Heart right ventricle (tissue), 16 donors: Measurements from ENCODE around the gene NAXE. TPM values are rescaled to one million over a fixed set of nuclear protein-coding genes. Genes with fewer than 3 reads are reported as not detected.

Experiments used
- ATAC-seq, 8 donors: fragments of 200-7000 bp; cut with Tn5 transposase; one replicate each; pipeline ENCODE4 v1.9.1; 2020; ENCODE audit warnings: mild to moderate bottlenecking in 8 of 8, moderate library complexity in 8 of 8, moderate number of reproducible peaks in 1 of 8
- DNase-seq, 2 donors: peaks; one replicate each; pipeline ENCODE4 v3.0.0-alpha.2; 2020
- H3K27ac ChIP-seq, 10 donors: fragments of 200-600 bp; sonication (generic) in 2 of 10; one replicate each; pipeline versions ENCODE4 v1.5.0 to v1.8.0; 2020 to 2022; ENCODE audit warnings: mild to moderate bottlenecking in 3 of 10
- H3K27me3 ChIP-seq, 7 donors: fragments of 200-600 bp; one replicate each; pipeline ENCODE4 v1.8.0; 2021 to 2022; ENCODE audit warnings: mild to moderate bottlenecking in 2 of 7
- H3K36me3 ChIP-seq, 9 donors: fragments of 200-600 bp; sonication (generic) in 1 of 9; one replicate each; pipeline versions ENCODE4 v1.5.0 to v1.8.0; 2020 to 2022; ENCODE audit warnings: mild to moderate bottlenecking in 2 of 9
- H3K4me1 ChIP-seq, 9 donors: fragments of 200-600 bp; sonication (generic) in 1 of 9; one replicate each; pipeline versions ENCODE4 v1.5.0 to v1.8.0; 2020 to 2022; ENCODE audit warnings: mild to moderate bottlenecking in 4 of 9
- H3K4me3 ChIP-seq, 10 donors: fragments of 200-600 bp; sonication (generic) in 2 of 10; one replicate each; pipeline versions ENCODE4 v1.5.0 to v1.8.0; 2020 to 2022; ENCODE audit warnings: mild to moderate bottlenecking in 7 of 10, moderate library complexity in 2 of 10
- H3K9me3 ChIP-seq, 11 donors: fragments of 200-600 bp in 10 of 11; sonication (generic) in 2 of 11; one replicate each; pipeline versions ENCODE4 v1.5.0 to v1.8.0; 2013 to 2022; ENCODE audit warnings: mild to moderate bottlenecking in 2 of 11, control low read depth in 1 of 11, moderate library complexity in 1 of 11
- WGBS, 2 donors: extraction: QIAGEN DNeasy Blood & Tissue Kit; methylation state at CpG; one replicate each; pipeline ENCODE4 v1.1.7; 2013; ENCODE audit warnings: inconsistent platforms in 1 of 2; 5-methylcytosine and 5-hydroxymethylcytosine counted together
- intact Hi-C, 10 donors: fragments of 100-400 bp; cut with DNase I; formaldehyde crosslinking; loops; one replicate each; pipeline versions ENCODE4 v1.11.1 to v1.14.2; 2022
- polyA plus RNA-seq, 2 donors: library from polyadenylated mRNA; stranded (reverse); fragments of 200-250 nt; gene quantifications; one replicate each; pipeline ENCODE4 v1.2.3, GENCODE V29; 2013
- total RNA-seq, 10 donors: library from RNA; stranded (reverse); fragmentation: NEBNext Ultra II Directional in 3 of 10; extraction: Animal tissue kit (Norgen Biotek cat#: 25700) in 3 of 10; gene quantifications; one replicate each; pipeline versions ENCODE4 v1.2.1 to v1.2.4, GENCODE V29; 2021 to 2023
- TF ChIP-seq, protein P1 (sequence below), 9 donors: fragments of 200-600 bp; sonication (generic) in 2 of 9; IDR thresholded peaks; one replicate each; pipeline versions ENCODE4 v1.5.0 to v1.8.0; 2021 to 2022; ENCODE audit warnings: antibody characterized with exemption in 9 of 9, mild to moderate bottlenecking in 5 of 9, moderate library complexity in 1 of 9
- donor health status: Arrhythmogenic right ventricular cardiomyopathy.
- donor health status: ischemic (EF 13 %, LVEDD 7.1; RV severe dilation, severe dysfunction).
- donor health status: healthy with polysubstance abuse.
- donor health status: DM: no; HTN: yes; CAD: no.
- donor health status: DM: no; HTN: no; CAD: no.
- donor health status: ischemic (EF 25% LVEDD 6.9; RV normal size, moderate dysfunction).
- donor health status: ischemic (EF 25% LVEDD 5.7; RV mildly dilated, moderate dysfunction).
- donor health status: healthy.
- donor health status: DM: yes; HTN: yes; CAD: no.
- donor health status: Ischemic cardiomyopathy.
- donor health status: ischemic (EF 35%, LVEDD 5.7; RV mildly dilated, moderate dysfunction).
- donor health status: nonischemic (EF 11% LVEDD 7.7; RV severe dilation, severe dysfunction).
- donor health status: DM: yes; HTN: yes; CAD: no.
- donor health status: PGD.
- donor health status: ischemic (EF 29% LVEDD 5.4; RV normal size, mild dysfunction).
- donor health status: nonischemic (EF 23%, LVEDD 6.1; RV moderate dilation, normal function).

Gene NAXE
- total and polyA plus RNA-seq, 12 donors: 59.8 to 134 (median 108) TPM

DNA sequence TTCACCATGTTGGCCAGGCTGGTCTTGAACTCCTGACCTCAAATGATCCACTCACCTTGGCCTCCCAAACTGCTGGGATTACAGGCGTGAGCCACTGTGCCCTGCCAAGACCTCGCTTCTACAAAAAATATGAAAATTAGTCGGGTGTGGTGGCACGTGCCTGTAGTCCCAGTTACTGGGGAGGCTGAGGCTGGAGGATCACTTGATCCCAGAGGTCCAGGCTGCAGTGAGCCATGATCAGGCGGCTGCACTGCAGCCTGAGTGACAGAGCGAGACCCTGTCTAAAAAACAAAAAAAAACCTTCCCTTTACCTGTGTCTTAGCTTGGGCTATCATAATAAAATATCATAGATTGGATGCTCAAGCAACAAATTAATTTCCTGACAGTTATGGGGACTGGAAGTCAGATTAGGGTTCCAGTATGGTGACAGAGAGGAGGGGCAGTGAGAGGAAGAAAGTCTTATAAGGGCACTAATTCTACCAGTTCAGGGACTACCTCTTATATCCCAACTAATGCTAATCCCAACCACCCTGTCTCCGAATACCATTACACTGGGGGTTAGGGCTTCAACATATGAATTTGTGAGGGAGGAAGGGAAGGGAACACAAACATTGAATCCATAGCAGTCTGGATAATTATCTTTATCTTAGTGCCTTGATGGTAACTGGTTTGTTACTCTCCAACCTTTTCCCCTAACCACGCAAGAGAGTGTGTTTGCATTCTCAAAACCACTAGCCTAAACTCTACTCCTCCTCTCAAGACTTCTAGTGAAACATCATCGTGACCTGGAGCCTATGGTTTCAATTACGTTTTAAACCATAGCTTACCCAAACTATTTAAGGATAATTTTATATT lies 1.0 kb upstream of the NAXE start:
- no peak for DNase-seq
- TF ChIP-seq, protein P1, sequence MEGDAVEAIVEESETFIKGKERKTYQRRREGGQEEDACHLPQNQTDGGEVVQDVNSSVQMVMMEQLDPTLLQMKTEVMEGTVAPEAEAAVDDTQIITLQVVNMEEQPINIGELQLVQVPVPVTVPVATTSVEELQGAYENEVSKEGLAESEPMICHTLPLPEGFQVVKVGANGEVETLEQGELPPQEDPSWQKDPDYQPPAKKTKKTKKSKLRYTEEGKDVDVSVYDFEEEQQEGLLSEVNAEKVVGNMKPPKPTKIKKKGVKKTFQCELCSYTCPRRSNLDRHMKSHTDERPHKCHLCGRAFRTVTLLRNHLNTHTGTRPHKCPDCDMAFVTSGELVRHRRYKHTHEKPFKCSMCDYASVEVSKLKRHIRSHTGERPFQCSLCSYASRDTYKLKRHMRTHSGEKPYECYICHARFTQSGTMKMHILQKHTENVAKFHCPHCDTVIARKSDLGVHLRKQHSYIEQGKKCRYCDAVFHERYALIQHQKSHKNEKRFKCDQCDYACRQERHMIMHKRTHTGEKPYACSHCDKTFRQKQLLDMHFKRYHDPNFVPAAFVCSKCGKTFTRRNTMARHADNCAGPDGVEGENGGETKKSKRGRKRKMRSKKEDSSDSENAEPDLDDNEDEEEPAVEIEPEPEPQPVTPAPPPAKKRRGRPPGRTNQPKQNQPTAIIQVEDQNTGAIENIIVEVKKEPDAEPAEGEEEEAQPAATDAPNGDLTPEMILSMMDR (IDR thresholded peaks at IDR 0.05): no peak

DNA sequence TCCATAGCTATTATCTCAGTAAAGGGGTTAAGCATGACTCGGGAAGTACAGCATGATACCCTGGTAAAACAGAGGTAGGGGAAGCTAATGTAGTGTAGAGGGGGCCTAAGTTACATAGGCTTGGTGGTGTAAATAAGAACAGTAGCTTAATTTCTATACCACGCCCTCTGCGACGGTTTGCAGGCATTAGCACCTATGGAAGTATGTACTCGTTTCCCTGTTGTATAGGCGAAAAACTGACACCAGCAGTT lies 470 bp upstream of the NAXE start:
- peak overlapping the region; percentile 59 to 97 (median 81) for H3K4me3 ChIP-seq
- H3K27ac ChIP-seq: peak overlapping the region; percentile 74 to 92 (median 86)
- H3K27me3 ChIP-seq: no peaks in the 10 kb centered on the region
- peaks cover 0 to 36% (median 19%) of the 10 kb centered on the region in 9 donors for H3K36me3 ChIP-seq
- ATAC-seq (peak in 1 of 8 donors; percentile 9), DNase-seq (no peak)
- intact Hi-C loops: loop anchor here in 5 of 10 donors (5.0 to 10.0 kb wide), 5 partner anchors 84 to 139 kb away; partner anchors contain the start of gene MEF2D (in 1 of the 5)
- peaks cover 3 to 19% (median 13%) of the 10 kb centered on the region in 9 donors for H3K4me1 ChIP-seq
- 27 to 32% methylated on average over 6 of the region's 6 CpGs for WGBS, 2 donors
- TF ChIP-seq, protein P1 (IDR thresholded peaks at IDR 0.05): no peak
- no peaks in the 10 kb centered on the region for H3K9me3 ChIP-seq

More for the DNA sequence above, 1.0 kb upstream of the NAXE start:
- 88 to 90% methylated on average over 10 of the region's 10 CpGs for WGBS, 2 donors
- H3K4me3 ChIP-seq: peak overlapping the region in 6 of 10 donors; percentile 78 to 97 (median 88)
- H3K36me3 ChIP-seq: peaks cover 0 to 31% (median 16%) of the 10 kb centered on the region in 9 donors
- ATAC-seq: no peak
- peak overlapping the region in 8 of 10 donors; percentile 78 to 92 (median 87) for H3K27ac ChIP-seq
- intact Hi-C loops: loop anchor here in 5 of 10 donors (5.0 to 10.0 kb wide), 5 partner anchors 83 to 138 kb away; partner anchors contain the start of gene MEF2D (in 1 of the 5)
- H3K27me3 ChIP-seq: no peaks in the 10 kb centered on the region
- peaks cover 3 to 19% (median 13%) of the 10 kb centered on the region in 9 donors for H3K4me1 ChIP-seq
- no peaks in the 10 kb centered on the region for H3K9me3 ChIP-seq

DNA sequence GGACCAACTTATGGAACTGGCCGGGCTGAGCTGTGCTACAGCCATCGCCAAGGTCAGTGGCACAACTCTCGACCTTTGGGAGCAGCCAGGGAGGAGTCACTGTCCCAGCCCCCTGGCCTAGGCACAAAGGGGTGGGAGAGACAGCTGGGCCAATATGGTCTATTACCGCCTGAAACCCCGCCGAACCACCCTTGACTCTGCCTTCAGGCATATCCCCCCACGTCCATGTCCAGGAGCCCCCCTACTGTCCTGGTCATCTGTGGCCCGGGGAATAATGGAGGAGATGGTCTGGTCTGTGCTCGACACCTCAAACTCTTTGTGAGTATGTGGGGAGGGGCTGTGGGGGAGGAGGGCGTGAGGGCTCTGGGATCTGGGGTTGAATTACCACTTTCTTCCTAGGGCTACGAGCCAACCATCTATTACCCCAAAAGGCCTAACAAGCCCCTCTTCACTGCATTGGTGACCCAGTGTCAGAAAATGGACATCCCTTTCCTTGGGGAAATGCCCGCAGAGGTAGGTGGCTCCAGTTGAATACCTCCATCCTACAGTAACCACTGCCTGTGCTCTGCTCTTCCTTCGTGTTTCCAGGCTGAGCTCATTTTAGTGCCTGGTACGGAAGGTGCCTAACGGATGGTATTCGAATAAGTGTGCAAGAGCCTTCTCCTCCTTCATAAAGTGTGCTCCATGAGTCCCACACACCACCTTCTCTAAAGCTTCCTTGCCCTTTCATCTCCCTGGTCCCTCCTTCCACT lies 758 bp downstream of the NAXE start:
- intact Hi-C loops: loop anchor here in 5 of 10 donors (5.0 to 10.0 kb wide), 5 partner anchors 85 to 140 kb away; partner anchors contain the start of gene MEF2D (in 1 of the 5)
- TF ChIP-seq, protein P1 (IDR thresholded peaks at IDR 0.05): no peak
- H3K27me3 ChIP-seq: no peaks in the 10 kb centered on the region
- ATAC-seq (peak in 3 of 8 donors; percentile 4 to 54 (median 36)), DNase-seq (no peak)
- peaks cover 0 to 49% (median 19%) of the 10 kb centered on the region in 9 donors for H3K36me3 ChIP-seq
- H3K4me3 ChIP-seq: peak overlapping the region; percentile 59 to 97 (median 81)
- no peaks in the 10 kb centered on the region for H3K9me3 ChIP-seq
- WGBS, 2 donors: 54 to 57% methylated on average over 16 of the region's 16 CpGs
- peaks cover 3 to 19% (median 13%) of the 10 kb centered on the region in 9 donors for H3K4me1 ChIP-seq
- peak overlapping the region; percentile 74 to 92 (median 86) for H3K27ac ChIP-seq
